SU-DHL-6 (cell line): ENCODE data around the gene FAM89A.

Source experiments
- EZH2phosphoT487 ChIP-seq: fragments of 200-600 bp; sonication (generic), shearing (Covaris generic); conservative IDR thresholded peaks from 2 replicates; pipeline ENCODE4 v1.6.1; 2018; ENCODE audit warnings: mild to moderate bottlenecking, antibody characterized with exemption, low read length, moderate library complexity, mixed read lengths
- TF ChIP-seq, protein P1 (sequence below): fragments of 200-600 bp; sonication (generic); IDR thresholded peaks from one replicate; pipeline ENCODE4 v1.5.1; 2017; ENCODE audit warnings: antibody characterized with exemption, mild to moderate bottlenecking, low read length, moderate library complexity; ENCODE audit not compliant: insufficient read depth, poor library complexity, severe bottlenecking

DNA sequence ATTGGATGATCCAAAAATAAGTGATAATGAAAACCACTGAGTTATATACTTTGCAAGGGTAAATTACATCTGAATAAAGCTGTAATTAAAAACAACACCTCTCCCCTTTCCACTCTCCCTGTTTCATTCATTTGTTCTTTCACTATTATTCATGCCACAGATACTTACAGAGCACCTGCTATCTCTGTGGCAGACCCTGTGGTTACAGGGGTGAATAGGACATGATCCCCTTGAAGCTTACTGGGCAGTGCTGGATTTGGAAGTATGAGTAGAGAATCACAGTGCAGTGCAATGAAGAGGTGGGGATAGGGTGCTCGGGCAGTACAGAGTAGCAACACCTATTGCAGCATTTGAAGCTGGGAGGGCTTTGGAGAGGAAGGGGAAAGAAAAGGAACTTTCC lies 39.4 kb downstream of the FAM89A start:
- TF ChIP-seq, protein P1, sequence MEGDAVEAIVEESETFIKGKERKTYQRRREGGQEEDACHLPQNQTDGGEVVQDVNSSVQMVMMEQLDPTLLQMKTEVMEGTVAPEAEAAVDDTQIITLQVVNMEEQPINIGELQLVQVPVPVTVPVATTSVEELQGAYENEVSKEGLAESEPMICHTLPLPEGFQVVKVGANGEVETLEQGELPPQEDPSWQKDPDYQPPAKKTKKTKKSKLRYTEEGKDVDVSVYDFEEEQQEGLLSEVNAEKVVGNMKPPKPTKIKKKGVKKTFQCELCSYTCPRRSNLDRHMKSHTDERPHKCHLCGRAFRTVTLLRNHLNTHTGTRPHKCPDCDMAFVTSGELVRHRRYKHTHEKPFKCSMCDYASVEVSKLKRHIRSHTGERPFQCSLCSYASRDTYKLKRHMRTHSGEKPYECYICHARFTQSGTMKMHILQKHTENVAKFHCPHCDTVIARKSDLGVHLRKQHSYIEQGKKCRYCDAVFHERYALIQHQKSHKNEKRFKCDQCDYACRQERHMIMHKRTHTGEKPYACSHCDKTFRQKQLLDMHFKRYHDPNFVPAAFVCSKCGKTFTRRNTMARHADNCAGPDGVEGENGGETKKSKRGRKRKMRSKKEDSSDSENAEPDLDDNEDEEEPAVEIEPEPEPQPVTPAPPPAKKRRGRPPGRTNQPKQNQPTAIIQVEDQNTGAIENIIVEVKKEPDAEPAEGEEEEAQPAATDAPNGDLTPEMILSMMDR, result no peak
- no peak for TF ChIP-seq EZH2phosphoT487
